Upper lobe of left lung (tissue), 6 donors: ENCODE data around the gene ZNF43. TPM values are rescaled to one million over a fixed set of nuclear protein-coding genes. Genes with fewer than 3 reads are reported as not detected.
"Not testable (repeated sequence)": the region's sequence is repeated elsewhere in the genome, so short reads cannot be mapped to it uniquely, and the experiment has no call there.

ENCODE experiments used
- ATAC-seq, 2 donors: fragments of 200-7000 bp; cut with Tn5 transposase; one replicate each; pipeline ENCODE4 v1.9.1; 2022; ENCODE audit warnings: mild to moderate bottlenecking in 2 of 2, moderate library complexity in 2 of 2; ENCODE audit not compliant: low FRiP score in 2 of 2
- DNase-seq, 2 donors: peaks; one replicate each; pipeline ENCODE4 v3.0.0-alpha.2; 2019 to 2020
- H3K27ac ChIP-seq, 4 donors: fragments of 200-600 bp; sonication (generic); one replicate each; pipeline ENCODE4 v1.5.1; 2016 to 2019
- H3K27me3 ChIP-seq, 4 donors: fragments of 200-600 bp; sonication (generic); one replicate each; pipeline ENCODE4 v1.5.1; 2017 to 2019
- H3K36me3 ChIP-seq, 4 donors: fragments of 200-600 bp; sonication (generic); one replicate each; pipeline ENCODE4 v1.5.1; 2016 to 2019
- H3K4me1 ChIP-seq, 4 donors: fragments of 200-600 bp; sonication (generic); one replicate each; pipeline ENCODE4 v1.5.1; 2018 to 2019
- H3K4me3 ChIP-seq, 4 donors: fragments of 200-600 bp; sonication (generic); one replicate each; pipeline ENCODE4 v1.5.1; 2017 to 2019; ENCODE audit warnings: mild to moderate bottlenecking in 2 of 4, moderate library complexity in 1 of 4
- H3K9me3 ChIP-seq, 4 donors: fragments of 200-600 bp; sonication (generic); one replicate each; pipeline ENCODE4 v1.5.1; 2018 to 2019
- EP300 ChIP-seq, 4 donors: sonication (generic); formaldehyde crosslinking; IDR thresholded peaks; one replicate each; pipeline ENCODE4 v1.5.1; 2017; ENCODE audit warnings: antibody characterized with exemption in 4 of 4, control low read depth in 2 of 4
- POLR2A ChIP-seq, 4 donors: fragments of 450-650 bp; IDR thresholded peaks; one replicate each; pipeline ENCODE4 v1.5.1; 2016 to 2017; ENCODE audit warnings: antibody characterized with exemption in 4 of 4, mild to moderate bottlenecking in 2 of 4
- POLR2AphosphoS5 ChIP-seq, 2 donors: sonication (generic); formaldehyde crosslinking; IDR thresholded peaks; one replicate each; pipeline ENCODE4 v1.5.1; 2017; ENCODE audit warnings: antibody characterized with exemption in 2 of 2
- WGBS, 2 donors: methylation state at CpG; one replicate each; pipeline ENCODE4 v1.1.5; 2017 to 2018; 5-methylcytosine and 5-hydroxymethylcytosine counted together
- total RNA-seq, 6 donors: library from RNA; depleted of rRNA in 4 of 6; stranded (reverse); fragments of >200 nt in 4 of 6; gene quantifications; one replicate each; pipeline versions ENCODE4 v1.1.0 to v1.2.1, GENCODE V29; 2016 to 2021
- TF ChIP-seq, protein P1 (sequence below), 6 experiments: fragments of 450-650 bp in 4 of 6; fragments of 200-600 bp in 2 of 6; sonication (generic) in 2 of 6; IDR thresholded peaks; one replicate each; pipeline ENCODE4 v1.5.1; 2016 to 2019; ENCODE audit warnings: antibody characterized with exemption in 6 of 6
- donor health status: DM: no; HTN: no; CAD: no; lungs with moderate emphysema.
- donor health status: DM: no; HTN: yes; CAD: no; lungs with severe emphysema.

ZNF43 gene
- total RNA-seq: 10 to 100 TPM in 5 of 6 donors, 1 to 10 TPM in 1; 8.8 to 35.6 (median 11.6) TPM

DNA sequence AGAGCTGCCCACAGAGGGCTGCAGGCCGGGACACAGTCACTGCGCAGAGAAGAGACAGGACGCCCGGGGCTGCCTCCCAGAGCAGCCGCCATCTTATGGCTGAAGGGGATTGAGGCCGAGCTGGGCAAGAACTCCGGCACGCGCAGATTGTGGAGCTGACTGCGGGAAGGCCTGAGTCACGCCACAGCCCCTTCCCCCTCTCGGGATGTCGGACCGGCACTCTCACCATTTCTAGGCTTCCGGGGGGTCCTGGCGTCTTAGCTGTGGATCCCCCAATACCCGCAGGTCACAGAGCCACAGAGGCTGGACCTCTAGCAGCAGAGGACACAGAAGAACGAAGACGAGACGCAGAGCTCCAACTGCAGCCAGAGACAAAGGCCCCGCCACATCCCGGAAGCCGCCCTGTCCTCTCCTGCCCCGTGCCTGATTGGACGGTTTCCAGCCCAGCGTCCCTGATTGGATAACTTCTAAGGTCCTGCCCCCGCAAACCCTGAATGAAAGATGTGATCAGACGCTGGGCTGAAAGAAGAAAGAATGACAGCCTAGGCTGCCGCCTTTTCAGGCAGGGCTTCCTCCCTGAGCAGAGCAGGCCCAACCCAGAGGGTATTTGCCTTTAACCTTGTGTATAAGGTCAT, at the start of gene ZNF43:
TSS of gene ZNF43 (minus strand) at position 373 of the 635 bp plus-strand sequence. CDS start at position 229, 144 bp downstream.
- Histone ChIP-seq H3K36me3 (peaks cover 0 to 10% (median 8%) of the 10 kb centered on the region in 4 donors), H3K9me3 (peaks cover 0 to 9% (median 4%) of the 10 kb centered on the region in 4 donors), H3K4me3 (peak within 1 kb of the TSS; percentile 58 to 74 (median 66)), H3K4me1 (peaks cover 4 to 11% (median 7%) of the 10 kb centered on the region in 4 donors), H3K27ac (peak within 1 kb of the TSS; percentile 91 to 93 (median 92)), H3K27me3 (no peaks in the 10 kb centered on the region)
- peak; percentile 84 to 94 for TF ChIP-seq POLR2AphosphoS5 (IDR thresholded peaks at IDR 0.05)
- TF ChIP-seq POLR2A (IDR thresholded peaks at IDR 0.05): peak; percentile 57 to 91 (median 90)
- TF ChIP-seq, protein P1, sequence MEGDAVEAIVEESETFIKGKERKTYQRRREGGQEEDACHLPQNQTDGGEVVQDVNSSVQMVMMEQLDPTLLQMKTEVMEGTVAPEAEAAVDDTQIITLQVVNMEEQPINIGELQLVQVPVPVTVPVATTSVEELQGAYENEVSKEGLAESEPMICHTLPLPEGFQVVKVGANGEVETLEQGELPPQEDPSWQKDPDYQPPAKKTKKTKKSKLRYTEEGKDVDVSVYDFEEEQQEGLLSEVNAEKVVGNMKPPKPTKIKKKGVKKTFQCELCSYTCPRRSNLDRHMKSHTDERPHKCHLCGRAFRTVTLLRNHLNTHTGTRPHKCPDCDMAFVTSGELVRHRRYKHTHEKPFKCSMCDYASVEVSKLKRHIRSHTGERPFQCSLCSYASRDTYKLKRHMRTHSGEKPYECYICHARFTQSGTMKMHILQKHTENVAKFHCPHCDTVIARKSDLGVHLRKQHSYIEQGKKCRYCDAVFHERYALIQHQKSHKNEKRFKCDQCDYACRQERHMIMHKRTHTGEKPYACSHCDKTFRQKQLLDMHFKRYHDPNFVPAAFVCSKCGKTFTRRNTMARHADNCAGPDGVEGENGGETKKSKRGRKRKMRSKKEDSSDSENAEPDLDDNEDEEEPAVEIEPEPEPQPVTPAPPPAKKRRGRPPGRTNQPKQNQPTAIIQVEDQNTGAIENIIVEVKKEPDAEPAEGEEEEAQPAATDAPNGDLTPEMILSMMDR (IDR thresholded peaks at IDR 0.05): no peak
- TF ChIP-seq EP300 (IDR thresholded peaks at IDR 0.05): no peak
- DNase-seq (peak; percentile 87 to 97), ATAC-seq (peak; percentile 99)
- 0 to 1% methylated on average over 3 to 26 of the region's 29 CpGs for WGBS, 2 donors

GRCh38 chr19:21885516-21885915, 49.5 kb upstream of the ZNF43 start:
- WGBS, 2 donors: 80 to 86% methylated on average over 2 of the region's 2 CpGs
- not testable (repeated sequence) for H3K27me3 ChIP-seq, ATAC-seq, H3K36me3 ChIP-seq, DNase-seq, H3K9me3 ChIP-seq, H3K4me3 ChIP-seq, H3K27ac ChIP-seq, H3K4me1 ChIP-seq

DNA sequence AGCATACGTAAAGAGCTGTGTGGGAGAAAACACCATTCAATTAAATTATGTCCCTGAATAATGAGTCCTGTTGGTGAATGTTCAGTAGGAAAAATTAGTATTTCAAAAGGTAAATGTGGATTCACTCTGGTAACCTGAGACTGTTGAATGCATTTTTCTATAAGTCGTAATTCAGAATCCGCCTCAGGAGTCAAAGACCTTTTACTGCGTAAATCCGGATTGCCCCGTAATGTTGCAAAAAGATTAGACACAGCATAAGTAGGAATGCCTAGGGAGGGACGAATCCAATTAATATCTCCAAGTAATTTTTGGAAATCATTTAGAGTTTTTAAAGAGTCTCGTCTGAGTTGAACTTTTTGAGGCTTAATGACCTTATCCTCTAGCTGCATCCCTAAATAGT, 48.8 kb upstream of the ZNF43 start:
- not testable (repeated sequence) for ATAC-seq, H3K27me3 ChIP-seq, H3K27ac ChIP-seq, H3K4me3 ChIP-seq, H3K9me3 ChIP-seq, H3K4me1 ChIP-seq, H3K36me3 ChIP-seq, DNase-seq
- 89 to 90% methylated on average over 8 of the region's 8 CpGs for WGBS, 2 donors

- TF ChIP-seq, protein P1 (IDR thresholded peaks at IDR 0.05): no peak
- no peak for TF ChIP-seq EP300 (IDR thresholded peaks at IDR 0.05)
- TF ChIP-seq POLR2AphosphoS5 (IDR thresholded peaks at IDR 0.05): no peak
- TF ChIP-seq POLR2A (IDR thresholded peaks at IDR 0.05): no peak
- ATAC-seq: no peak
- WGBS, 2 donors: 79 to 84% methylated on average over 10 of the region's 10 CpGs
Observed at GRCh38 chr19:21883516-21883915, 47.5 kb upstream of the ZNF43 start.

GRCh38 chr19:21880761-21881160, 44.8 kb upstream of the ZNF43 start:
- TF ChIP-seq, protein P1 (IDR thresholded peaks at IDR 0.05): peak in 1 of 6 experiments; percentile 18
- peak in 1 of 2 donors; percentile 22 for DNase-seq
- ATAC-seq, H3K27ac ChIP-seq, H3K27me3 ChIP-seq, H3K9me3 ChIP-seq, H3K4me3 ChIP-seq, H3K4me1 ChIP-seq, H3K36me3 ChIP-seq: not testable (repeated sequence)
- 74% methylated on average over 7 of the region's 9 CpGs; no CpG with 5 or more reads in 1 of the 2 donors for WGBS, 2 donors

More at GRCh38 chr19:21883516-21883915, 47.5 kb upstream of the ZNF43 start:
- DNase-seq: no peak
- Histone ChIP-seq H3K4me3 (no peak overlapping the region), H3K27ac (no peak overlapping the region), H3K27me3 (no peaks in the 10 kb centered on the region), H3K9me3 (no peaks in the 10 kb centered on the region), H3K4me1 (no peaks in the 10 kb centered on the region), H3K36me3 (no peaks in the 10 kb centered on the region)

- DNase-seq (no peak), ATAC-seq (peak in 1 of 2 donors; percentile 43)
- no peak for TF ChIP-seq EP300 (IDR thresholded peaks at IDR 0.05)
- TF ChIP-seq, protein P1 (IDR thresholded peaks at IDR 0.05): no peak
- no peak for TF ChIP-seq POLR2AphosphoS5 (IDR thresholded peaks at IDR 0.05)
- H3K9me3 ChIP-seq: no peaks in the 10 kb centered on the region
- H3K4me1 ChIP-seq: no peaks in the 10 kb centered on the region
- H3K4me3 ChIP-seq: no peak overlapping the region
- no peak overlapping the region for H3K27ac ChIP-seq
- no peaks in the 10 kb centered on the region for H3K27me3 ChIP-seq
- no peaks in the 10 kb centered on the region for H3K36me3 ChIP-seq
- 83 to 86% methylated on average over 4 of the region's 4 CpGs for WGBS, 2 donors
Observed at GRCh38 chr19:21878646-21879045, 42.7 kb upstream of the ZNF43 start.
